Stimulated activated CD8-positive, alpha-beta memory T cell treated with anti-CD3 and anti-CD28 coated beads, Interleukin-7, amount 100 ng/mL, for 48 hours (primary cell): ENCODE measurements around the gene IZUMO4.

Experiments used
- DNase-seq, 2 donors: peaks; one replicate each; pipeline ENCODE4 v3.0.0-alpha.2; 2020; ENCODE audit warnings: low read depth in 1 of 2; ENCODE audit errors: extremely low read depth in 1 of 2

Gene IZUMO4

DNA sequence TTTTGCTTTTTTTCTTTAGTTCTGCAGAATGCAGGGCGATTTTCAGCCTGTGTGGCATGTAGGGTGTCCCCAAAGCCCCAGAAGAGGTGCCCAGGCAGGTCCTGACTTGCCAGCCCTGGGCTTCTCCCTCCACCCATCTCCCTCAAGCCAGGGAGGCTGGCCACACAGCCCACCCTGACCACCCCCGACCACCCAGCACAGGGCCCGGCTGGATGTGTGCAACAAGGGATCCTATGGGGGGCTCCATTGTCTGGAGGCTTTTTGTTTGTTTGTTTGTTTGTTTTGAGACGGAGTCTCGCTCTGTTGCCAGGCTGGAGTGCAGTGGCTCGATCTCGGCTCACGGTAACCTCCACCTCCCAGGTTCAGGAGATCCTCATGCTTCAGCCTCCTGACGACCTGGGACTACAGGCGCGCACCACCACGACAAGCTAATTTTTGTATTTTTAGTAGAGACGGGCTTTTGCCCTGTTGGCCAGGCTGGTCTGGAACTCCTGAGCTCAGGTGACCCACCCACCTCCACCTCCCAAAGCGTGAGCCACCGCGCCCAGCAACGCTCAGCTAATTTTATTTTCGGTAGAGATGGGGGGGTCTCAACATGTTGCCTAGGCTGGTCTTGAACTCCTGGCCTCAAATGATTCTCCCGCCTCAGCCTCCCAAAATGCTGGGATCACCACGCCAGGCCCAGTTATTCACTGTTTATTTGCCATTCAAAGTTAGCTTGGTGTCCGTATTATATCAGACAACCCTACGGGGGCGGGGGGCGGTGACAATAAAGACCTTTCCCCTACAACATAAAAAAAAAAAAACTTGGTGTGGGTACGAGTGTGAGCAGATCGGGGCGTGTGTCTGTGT is 37.9 kb upstream of the IZUMO4 start:
- DNase-seq = no peak

DNA sequence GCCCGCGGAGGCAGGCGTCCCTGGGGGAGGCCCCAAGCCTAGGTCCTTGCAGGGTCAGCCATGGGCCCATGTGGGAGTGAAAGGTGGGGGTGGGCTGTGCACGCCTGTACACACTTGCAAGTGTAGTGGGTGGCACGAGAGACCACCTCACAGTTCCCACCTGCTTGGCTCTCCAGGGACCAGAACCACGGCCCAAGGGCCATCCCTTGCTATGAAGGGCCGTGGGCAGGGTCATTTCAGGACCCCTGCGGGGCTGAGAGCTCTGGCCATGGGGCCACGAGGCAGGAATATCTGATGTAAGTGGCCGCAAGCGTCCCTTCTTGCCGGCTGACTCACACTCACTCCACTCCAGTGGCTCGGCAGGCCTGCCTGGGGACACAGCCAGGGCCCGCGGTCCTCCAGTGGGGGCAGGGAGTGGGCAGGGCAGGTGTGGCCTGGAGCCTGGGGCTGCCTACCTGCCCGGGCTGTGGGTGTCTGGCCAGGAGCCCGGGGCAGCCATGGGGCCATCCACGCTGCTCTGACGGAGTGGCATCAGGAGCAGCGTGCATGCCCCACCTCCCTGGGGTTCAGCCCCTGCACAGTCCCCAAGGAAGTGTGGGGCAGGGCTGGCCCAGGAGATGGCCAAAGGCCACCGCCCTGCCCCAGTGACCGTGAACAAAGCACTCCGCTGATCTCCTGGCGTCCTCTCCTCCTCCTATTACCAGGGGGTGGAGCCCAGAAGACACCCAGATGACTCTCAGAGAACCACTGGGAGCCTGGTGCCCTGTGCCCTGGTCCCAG is 37.1 kb upstream of the IZUMO4 start:
- DNase-seq = no peak

DNA sequence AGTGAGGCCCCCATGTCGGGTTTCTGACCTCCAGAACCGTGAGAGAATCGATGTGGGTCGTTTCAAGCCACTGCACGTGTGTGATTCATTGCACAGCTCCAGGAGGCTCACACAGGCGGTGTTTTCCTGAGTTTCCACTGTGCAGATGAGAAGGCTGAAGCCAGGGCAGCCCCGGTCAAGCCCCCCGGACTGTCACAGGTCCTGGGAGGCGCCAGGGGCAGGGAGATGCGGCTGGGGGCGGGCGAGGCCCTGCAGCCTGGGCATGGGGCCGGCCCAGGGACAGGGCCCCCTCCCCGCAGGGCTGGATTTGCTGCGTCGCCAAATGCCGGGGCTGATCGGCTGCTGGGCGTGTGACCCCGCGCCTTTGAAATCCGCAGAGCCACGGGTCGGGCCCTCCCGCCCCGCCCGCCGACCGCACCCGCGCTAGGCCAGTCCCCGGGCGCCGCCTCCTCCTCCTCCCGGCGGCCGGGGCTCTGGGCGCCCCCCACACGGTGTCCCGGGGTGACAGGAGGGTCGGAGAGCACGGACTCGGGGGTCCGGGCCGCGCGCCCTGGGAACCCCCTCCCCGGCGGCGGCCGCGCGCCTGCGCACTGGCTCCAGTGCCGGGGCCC is 35.7 kb upstream of the IZUMO4 start:
- no peak for DNase-seq

DNA sequence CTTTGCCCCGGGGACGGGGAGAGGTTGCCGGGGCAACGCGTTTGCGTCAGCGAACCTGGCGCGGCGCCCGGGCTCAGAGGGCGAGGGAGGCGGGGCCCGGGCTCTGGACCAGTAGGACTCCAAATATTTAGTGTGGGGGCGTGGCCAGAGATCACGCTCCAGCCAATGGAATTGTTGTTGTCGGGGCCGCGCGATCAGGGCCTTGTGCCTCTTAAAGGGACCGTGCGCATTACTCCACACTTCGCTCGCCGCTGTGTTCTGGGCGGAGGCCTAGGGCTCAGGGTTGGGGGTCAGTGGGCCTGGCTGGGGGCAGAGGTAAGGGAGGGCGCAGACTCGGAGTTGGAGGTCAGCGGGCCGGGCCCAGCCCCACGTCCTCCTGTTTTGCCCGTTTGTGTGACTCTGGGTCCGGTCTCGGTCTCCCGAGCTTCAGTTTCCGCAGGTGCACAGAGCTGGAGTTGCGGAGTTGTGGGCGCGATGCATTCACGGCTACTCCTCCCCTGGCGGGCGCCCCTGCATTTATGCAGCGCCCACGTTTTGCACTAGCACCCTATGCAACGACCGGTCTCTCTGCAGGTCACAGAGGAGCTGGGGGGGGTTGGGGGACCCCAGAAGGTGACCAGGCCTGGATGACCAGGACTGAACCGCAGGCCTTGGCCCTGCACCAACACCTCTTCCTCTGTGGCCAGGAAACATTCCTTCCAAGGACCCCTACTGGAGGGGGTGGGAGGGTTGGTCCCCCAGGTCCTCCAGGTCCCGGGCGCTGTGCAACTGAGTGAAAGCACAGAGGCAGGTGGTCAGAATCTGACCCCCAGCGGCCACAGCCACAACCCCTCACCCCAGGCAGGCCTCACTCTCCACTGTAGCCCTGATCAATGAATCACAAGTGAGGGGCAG is 35.0 kb upstream of the IZUMO4 start:
- DNase-seq = peak; percentile 98 to 100

DNA sequence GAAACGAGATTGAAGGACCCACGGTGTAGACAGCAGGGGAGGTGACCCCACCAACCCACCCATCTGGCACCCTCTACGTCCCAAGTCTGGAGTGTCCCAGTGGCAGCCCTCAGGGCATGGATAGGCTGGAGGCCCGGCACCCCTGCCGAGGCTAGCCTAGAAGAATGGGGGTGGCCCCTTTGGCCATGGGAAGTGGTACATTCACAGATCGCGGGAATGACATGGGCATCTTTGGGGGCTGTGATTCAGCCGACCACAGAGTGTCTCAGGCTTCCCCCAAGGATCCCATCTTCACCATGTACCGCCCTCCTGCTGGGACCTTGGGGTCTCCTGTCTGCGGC is 34.4 kb upstream of the IZUMO4 start:
- DNase-seq = no peak

DNA sequence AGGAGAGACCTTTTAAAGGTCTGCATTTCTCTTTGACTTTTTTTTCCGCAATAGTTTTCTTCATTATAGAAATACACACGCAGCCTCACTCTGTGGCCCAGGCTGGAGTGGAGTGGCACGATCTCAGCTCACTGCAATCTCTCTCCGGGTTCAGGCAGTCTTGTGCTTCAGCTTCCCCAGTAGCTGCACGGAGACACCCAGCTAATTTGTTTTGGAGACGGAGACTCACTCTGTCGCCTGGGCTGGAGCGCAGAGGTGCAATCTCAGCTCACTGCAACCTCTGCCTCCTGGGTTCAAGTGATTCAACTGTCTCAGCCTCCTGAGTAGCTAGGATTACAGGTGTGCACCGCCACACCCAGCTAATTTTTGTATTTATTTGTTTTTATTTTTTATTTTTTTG is 33.9 kb upstream of the IZUMO4 start:
- DNase-seq = no peak

DNA sequence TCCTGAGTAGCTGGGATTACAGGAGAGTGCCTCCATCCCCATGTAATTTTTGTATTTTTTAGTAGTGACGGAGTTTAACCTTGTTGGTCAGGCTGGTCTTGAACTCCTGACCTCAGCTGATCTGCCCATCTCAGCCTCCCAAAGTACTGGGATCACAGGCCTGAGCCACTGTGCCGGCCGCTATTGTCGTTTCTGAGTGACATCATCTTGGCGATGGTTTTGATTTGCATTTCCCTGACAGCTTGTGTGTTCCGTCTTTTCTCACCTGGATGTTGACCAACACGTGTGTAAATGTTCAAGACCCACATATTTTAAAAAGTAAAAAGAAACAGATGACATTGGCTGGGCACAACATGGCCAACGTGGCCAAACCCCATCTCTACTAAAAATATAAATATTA is 32.9 kb upstream of the IZUMO4 start:
- no peak for DNase-seq

DNA sequence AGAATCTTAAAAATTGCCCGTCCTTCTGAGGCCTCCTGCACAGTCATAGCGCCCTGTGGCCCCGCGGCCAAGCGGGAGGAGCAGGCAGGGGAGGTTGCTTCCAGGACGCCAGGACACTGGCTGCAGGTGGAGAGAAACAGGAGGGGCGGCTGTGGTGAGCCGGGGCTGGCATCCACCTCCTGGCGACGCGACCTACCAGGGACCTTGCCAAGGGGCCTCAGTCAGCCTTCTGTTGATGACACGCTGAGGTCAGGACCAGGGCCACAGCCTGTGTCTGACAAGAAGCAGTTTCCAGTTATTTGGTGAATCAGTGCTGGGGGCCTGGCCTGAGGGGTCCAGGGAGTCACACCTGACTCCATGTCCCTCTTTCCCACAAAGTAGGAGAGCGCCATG is 32.3 kb upstream of the IZUMO4 start:
- no peak for DNase-seq

DNA sequence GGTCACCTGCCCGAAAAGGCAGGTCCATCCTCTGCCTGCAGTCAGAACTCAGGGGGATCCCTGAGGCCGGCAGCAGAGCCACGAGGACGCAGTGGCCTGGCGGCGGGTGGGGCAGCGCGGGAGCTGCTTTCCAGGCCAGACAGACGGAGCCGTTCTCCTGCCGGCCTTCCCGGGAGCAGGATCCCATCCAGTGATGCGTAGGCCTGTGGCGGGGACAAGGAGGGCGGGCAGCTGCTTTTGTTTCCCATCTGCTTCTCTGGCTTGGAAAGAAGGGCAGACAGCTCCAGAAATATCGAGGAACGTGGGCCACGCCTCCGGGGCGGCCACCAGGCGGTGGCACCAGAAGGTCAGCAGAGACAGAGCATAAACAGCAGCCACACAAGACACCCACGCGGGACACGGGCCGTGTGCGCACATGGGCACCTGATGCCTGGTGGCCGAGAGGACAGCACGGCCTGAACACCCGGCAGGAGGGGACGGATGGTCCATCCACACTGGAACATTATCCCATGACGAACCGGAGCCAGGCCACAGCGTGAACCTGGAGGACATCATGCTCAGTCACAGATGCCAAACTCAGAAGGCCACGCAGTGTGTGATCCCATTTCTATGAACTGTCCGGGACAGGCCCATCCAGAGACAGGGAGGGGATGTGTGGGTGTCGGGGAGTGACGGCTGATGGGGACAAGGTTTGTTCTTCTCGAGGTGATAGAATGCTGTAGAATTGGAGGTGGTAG is 31.8 kb upstream of the IZUMO4 start:
- DNase-seq = no peak

DNA sequence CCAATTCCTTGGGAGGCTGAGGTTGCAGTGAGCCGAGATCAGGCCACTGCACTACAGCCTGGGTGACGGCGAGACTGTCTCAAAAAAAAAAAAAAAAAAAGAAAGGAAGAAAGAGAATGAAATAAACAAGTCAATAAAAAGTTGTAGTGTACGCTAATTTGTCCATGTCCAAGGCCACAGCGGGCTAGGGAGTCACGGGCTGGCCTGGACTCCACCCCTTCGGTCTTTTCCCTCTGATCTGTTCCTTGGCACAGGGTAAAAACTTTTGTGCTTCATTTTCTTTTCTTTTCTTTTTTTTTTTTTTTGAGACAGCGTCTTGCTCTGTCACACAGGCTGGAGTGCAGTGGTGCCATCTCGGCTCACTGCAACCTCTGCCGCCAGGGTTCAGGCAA is 26.3 kb upstream of the IZUMO4 start:
- DNase-seq = no peak

DNA sequence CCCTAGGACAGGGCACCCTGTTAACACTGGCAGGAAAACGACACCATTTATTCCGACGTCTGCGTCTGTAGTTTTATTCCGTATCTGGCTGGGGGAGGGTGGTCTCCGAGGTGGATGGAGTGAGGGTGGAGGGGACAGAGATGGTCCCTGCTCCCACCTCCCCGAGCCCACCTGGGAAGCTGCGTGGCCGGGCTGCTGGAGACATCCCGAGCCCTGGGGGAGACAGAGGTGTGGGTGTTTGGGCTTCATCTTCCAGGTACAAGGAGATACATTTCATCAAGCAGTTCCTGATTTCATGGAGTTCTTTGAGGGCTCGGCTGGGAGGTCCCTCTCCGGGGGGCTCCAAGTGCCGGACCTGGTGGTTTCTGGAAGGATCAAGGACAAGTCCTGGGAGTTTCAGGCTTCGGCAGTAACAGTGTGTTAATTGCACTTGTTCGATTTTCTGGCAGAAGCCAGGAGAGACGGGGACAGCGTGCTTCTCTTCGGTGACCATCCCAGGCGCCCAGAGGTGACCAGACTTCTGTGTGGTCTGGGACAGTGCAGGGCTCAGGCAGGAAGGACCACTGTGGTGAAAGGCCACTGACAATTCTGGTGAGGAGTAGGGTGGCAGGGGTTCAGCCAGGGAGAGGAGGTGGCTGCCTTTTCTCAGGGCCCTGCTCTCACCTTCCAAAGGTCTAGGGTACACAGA is 25.6 kb upstream of the IZUMO4 start:
- no peak for DNase-seq

DNA sequence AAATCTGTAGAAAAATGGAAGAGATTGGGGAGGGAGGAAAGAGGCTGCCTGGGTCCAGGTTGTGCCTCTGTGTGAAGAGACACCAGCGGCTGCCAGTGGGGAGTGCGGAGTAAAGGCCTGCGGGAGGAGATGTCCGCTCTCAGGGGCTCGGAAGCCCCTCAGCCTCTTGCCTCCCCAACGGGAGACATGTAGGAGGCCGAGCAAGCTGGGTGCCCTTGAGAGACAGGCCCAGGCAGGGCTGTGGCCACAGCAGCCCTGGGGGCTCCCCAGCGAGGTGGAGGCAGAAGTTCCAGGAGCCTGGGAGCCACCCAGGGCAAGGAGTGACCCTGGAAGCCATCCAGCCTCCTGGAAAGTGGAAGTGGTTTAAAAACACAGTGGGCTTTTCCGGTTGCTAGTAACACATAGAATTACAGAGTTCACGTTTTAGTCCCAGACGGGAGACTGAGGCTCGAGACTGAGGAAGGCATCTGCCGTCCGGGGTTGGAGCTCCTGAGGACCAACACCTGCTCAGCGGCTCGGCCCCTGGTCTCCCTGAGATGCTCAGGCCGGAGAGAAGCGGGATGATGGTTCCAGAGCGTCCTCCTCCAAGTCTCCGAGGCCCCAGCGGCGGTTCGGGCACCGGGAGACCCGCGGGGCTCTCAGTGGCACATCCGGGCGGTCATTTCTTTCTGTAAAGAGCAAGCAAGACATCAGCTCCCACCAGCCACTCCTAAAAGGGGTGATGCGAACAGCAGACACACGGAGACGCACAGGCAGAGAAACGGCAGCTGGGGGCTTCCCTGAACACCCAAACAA is 23.8 kb upstream of the IZUMO4 start:
- no peak for DNase-seq

DNA sequence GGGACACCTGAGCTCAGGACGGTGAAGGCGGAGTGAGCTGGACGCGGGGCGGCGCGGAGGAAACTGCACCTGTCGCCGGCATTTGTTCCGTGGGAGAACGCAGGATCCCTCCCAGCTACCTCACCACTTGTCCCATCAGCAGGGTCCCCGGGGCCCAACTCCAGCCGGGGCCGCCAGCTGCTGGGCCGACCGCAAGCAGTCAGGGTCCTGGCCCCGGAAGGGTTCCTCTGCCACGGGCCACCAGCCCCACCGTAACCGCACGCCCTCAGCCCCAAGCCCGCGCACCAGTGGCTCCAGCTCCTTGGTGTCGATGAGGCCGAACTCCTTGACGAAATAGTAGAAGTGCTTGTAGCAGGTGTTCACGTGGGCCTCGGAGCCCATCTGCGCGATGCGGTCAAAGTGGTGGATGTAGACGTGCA is 20.2 kb upstream of the IZUMO4 start:
- DNase-seq = no peak

DNA sequence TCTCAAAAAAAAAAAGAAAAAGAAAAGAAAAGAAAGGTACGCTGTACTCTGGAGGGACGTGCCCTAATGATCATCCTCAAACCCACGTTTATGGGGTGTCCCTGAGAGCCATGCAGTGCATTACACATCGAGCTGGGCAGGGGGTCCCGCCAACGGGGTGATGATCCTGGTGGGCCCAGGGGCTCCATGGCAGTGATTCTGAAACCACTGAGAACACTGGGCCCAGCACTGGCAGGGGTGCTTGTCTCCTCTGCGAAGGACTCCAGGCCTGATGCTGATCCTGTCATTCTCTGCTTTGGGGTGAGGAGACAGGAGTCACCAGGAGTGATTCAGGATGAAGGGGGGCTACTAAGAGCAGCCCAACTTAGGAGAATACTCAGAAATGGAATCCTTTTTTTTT is 19.3 kb upstream of the IZUMO4 start:
- no peak for DNase-seq

DNA sequence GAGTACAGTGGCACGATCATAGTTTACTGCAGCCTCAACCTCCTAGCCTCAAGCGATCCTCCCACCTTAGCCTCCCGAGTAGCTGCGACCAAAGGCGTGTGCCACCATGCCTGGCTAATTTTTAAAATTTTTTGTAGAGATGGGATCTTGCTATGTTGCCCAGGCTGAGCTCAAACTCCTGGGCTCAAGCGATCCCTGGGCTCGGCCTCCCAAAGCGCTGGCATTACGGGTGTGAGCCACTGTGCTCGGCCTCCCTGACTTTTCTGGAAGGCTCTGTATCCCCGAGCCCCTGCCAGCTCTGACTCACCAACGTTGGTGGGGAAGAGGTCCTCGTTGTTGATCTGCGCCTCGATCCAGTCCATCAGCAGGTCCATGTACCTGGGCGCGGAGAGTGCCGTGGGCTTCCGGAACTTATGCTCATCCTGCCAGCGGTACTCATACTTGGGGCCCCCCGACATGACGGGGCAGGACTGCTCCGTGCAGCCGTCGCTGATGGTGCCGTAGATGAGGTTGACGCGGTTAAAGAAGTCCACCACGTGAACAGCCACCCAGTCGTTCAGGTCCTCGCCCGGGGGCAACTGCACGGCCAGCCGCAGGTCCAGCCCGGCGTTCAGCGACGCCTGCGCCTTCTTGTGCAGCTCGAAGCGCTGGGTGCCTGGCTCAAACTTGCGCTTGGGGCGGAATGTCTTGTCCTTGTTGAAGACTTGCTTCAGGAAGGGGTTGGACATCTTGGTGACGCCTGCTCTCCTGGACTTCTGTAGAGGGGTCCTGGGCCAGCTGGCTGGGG is 18.7 kb upstream of the IZUMO4 start:
- no peak for DNase-seq

DNA sequence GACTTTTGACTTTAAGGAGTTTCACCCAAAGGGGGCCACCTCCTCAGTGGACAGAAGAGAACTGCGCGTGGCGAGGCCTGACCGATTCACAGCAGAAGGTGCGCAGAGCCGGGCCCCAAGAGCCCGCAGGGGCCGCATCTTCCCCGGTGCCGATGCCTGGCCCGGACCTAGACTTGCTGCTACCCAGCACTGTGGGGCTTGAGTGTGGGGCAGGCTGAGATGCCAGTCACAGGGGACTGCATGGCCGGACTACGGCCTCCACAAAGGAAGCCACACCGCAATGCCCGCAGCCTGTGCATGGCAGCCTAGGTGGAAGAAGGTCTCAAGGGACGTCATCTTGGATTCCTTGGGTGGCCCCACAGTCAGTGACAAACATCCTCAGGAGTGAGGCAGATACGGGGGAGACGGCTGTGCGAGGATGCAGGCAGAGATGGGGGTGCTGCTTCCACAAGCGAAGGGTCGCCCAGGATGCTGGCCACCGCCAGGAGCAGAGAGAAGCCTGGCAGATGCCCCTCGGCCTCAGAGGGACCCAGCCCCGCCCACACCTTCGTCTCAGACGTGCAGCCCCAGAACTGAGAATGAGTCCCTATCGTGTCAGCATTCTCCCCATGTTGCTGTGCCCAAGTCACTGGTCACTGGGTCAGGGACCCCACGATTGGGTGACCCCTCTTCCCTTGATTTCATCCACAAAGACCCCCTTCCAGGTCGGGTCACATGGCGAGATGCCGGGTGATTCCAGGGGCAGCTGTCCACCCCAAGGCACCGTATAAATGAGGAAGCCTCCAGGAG is 17.4 kb upstream of the IZUMO4 start:
- no peak for DNase-seq

DNA sequence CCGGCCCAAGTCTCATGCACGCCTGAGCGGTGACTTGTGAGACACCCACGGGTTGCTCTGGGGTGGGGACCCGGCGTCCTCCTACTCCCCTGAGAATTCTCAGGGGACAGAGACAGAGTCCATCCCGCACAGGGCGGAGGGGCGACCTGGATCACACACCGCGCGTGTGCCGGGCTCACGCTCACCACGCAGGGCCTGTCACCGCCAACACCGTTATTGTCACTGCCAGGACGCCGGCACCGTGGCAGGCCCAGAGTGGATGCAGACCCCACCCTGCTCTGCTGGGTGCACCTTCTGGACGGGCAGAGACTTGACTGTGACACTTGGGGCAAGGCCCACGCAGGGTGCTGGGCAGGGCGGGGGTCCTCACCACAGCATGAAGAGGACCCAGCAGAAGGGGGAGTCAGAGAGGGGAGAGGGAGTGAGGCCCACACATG is 16.8 kb upstream of the IZUMO4 start:
- no peak for DNase-seq
